Measurements from ENCODE around the gene TAC4. TPM values are rescaled to one million over a fixed set of nuclear protein-coding genes. Genes with fewer than 3 reads are reported as not detected.

The TAC4 gene
- total RNA-seq, 1 donor from 2014 or later, result not detected

- Mint-ChIP-seq H3K4me1 (peaks cover 20% of the 10 kb centered on the region), H3K9me3 (no peaks in the 10 kb centered on the region), H3K27me3 (no peaks in the 10 kb centered on the region), H3K4me3 (no peak overlapping the region), H3K36me3 (ENCODE audit: low read depth) (peaks cover 61% of the 10 kb centered on the region), H3K27ac (no peak overlapping the region)
- intact Hi-C loops (cut with micrococcal nuclease), result no loop called here
- DNase-seq, result no peak
Observed at GRCh38 chr17:49822829-49823228, 25.0 kb downstream of the TAC4 start.

GRCh38 chr17:49821916-49822315, 26.0 kb downstream of the TAC4 start:
- Mint-ChIP-seq H3K4me1 (peaks cover 28% of the 10 kb centered on the region), H3K4me3 (no peak overlapping the region), H3K27ac (no peak overlapping the region), H3K9me3 (no peaks in the 10 kb centered on the region), H3K27me3 (no peaks in the 10 kb centered on the region), H3K36me3 (ENCODE audit: low read depth) (peaks cover 61% of the 10 kb centered on the region)
- intact Hi-C loops (cut with micrococcal nuclease), result no loop called here
- DNase-seq, result no peak

- Mint-ChIP-seq H3K9me3 (no peaks in the 10 kb centered on the region), H3K4me3 (no peak overlapping the region), H3K27me3 (no peaks in the 10 kb centered on the region), H3K4me1 (peaks cover 29% of the 10 kb centered on the region), H3K27ac (peak overlapping the region; percentile 51), H3K36me3 (ENCODE audit: low read depth) (peaks cover 65% of the 10 kb centered on the region)
- DNase-seq, result no peak
- intact Hi-C loops (cut with micrococcal nuclease), result no loop called here
Observed at GRCh38 chr17:49821466-49821865, 26.4 kb downstream of the TAC4 start.

DNA sequence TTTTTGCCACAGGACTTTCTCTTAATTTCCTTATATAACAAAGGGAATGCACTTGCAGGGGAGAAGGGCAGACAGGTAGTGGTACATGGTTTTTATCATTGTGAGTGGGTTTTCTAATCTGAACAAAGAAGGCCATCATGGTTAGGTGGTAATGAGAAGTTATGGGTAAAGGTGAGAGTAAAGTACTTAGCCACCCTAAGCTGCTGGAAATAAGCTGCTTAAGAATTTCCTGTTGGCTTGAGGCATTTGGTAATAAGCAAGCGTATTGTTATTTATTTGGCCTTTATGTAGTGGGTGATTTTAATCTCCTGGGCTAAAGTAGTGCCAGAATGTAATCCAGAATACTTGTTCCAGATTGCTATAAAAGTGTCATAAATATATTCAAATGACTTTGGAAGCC, 27.1 kb downstream of the TAC4 start:
- Mint-ChIP-seq H3K9me3 (no peaks in the 10 kb centered on the region), H3K4me3 (no peak overlapping the region), H3K36me3 (ENCODE audit: low read depth) (peaks cover 63% of the 10 kb centered on the region), H3K27me3 (no peaks in the 10 kb centered on the region), H3K27ac (no peak overlapping the region), H3K4me1 (peaks cover 32% of the 10 kb centered on the region)
- no peak for DNase-seq
- intact Hi-C loops (cut with micrococcal nuclease), result no loop called here

DNA sequence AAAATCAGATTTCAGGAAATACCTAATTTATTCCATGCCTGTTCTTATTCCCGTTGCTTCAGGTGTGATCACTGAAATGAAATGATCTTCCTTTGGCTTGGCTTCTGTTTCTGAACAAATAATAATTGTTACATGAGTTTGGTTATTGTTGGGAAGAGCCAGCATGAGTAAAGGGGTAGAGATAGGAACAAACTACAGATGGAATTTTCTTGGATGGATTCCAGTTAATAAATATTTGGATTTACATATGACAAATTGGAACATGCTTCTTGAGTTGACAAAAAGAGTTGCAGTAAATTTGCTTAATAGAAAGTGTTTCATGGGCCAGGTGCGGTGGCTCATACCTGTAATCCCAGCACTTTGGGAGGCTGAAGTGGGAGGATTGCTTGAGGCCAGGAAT, 28.2 kb downstream of the TAC4 start:
- Mint-ChIP-seq H3K4me3 (no peak overlapping the region), H3K27ac (no peak overlapping the region), H3K27me3 (no peaks in the 10 kb centered on the region), H3K9me3 (no peaks in the 10 kb centered on the region), H3K4me1 (peaks cover 36% of the 10 kb centered on the region), H3K36me3 (ENCODE audit: low read depth) (peaks cover 61% of the 10 kb centered on the region)
- intact Hi-C loops (cut with micrococcal nuclease), result no loop called here
- no peak for DNase-seq

GRCh38 chr17:49819138-49819537, 28.7 kb downstream of the TAC4 start:
- Mint-ChIP-seq H3K4me1 (peaks cover 37% of the 10 kb centered on the region), H3K27me3 (no peaks in the 10 kb centered on the region), H3K27ac (peak overlapping the region; percentile 56), H3K4me3 (peak overlapping the region; percentile 2), H3K9me3 (no peaks in the 10 kb centered on the region), H3K36me3 (ENCODE audit: low read depth) (peaks cover 65% of the 10 kb centered on the region)
- no peak for DNase-seq
- intact Hi-C loops (cut with micrococcal nuclease), result no loop called here

DNA sequence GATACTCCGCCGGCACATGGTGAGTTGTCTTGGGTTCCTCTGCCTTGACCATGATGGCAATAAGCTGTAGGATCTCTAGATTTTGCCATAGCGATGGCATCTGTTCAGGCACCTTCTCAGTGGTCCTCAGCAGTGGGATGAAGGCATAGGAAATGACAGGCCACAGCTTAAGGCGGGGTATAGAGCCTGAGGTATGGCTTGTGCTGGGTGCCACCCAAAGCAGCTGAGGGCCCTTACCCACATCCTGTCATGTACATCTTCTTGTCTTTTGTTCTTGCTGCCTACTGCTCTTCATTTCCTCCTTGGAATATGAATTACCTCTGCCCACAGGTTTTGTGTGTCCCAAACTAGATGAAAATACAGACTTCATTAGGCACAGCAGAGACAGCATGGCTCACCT, 29.9 kb downstream of the TAC4 start:
- H3K4me3 Mint-ChIP-seq, result peak overlapping the region; percentile 16
- peak; percentile 80 for DNase-seq
- no peaks in the 10 kb centered on the region for H3K9me3 Mint-ChIP-seq
- H3K4me1 Mint-ChIP-seq, result peaks cover 38% of the 10 kb centered on the region
- peak overlapping the region; percentile 77 for H3K27ac Mint-ChIP-seq
- peaks cover 66% of the 10 kb centered on the region for H3K36me3 Mint-ChIP-seq (ENCODE audit: low read depth)
- H3K27me3 Mint-ChIP-seq, result no peaks in the 10 kb centered on the region
- intact Hi-C loops (cut with micrococcal nuclease), result no loop called here

DNA sequence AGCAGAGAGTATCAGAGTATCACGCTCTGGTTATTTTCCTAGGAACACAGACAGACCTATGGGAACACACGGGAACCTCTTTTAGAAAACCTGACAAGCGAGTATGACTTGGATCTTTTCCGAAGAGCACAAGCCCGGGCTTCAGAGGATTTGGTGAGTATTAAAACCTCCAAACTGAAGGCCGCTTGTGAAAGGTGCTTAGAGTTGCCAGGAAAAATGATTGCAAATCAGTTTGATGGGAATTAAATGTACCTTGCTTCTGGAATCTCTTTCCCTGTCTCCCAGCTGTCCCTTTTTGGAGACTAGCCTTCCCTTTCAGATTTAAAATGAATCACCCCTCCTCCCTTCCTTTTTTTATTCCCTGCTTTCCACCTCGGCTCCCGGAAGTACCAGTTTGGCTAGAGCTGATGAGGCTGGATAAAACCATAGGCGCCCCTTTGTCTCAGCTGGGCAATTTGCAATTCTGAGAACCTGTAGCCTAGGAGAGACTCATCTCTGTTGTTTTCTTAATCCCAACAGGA, 32.0 kb downstream of the TAC4 start:
- intact Hi-C loops (cut with micrococcal nuclease), result no loop called here
- H3K4me1 Mint-ChIP-seq, result peaks cover 36% of the 10 kb centered on the region

GRCh38 chr17:49814781-49815529, 32.9 kb downstream of the TAC4 start:
- H3K4me3 Mint-ChIP-seq, result no peak overlapping the region
- intact Hi-C loops (cut with micrococcal nuclease), result no loop called here
- H3K9me3 Mint-ChIP-seq, result no peaks in the 10 kb centered on the region
- H3K27me3 Mint-ChIP-seq, result no peaks in the 10 kb centered on the region
- DNase-seq, result no peak
- H3K27ac Mint-ChIP-seq, result no peak overlapping the region
- H3K36me3 Mint-ChIP-seq (ENCODE audit: low read depth), result peaks cover 54% of the 10 kb centered on the region
- H3K4me1 Mint-ChIP-seq, result peaks cover 32% of the 10 kb centered on the region

More for the DNA sequence above, 32.0 kb downstream of the TAC4 start:
- H3K4me3 Mint-ChIP-seq, result no peak overlapping the region
- no peak for DNase-seq
- peaks cover 54% of the 10 kb centered on the region for H3K36me3 Mint-ChIP-seq (ENCODE audit: low read depth)
- peak overlapping the region; percentile 56 for H3K27ac Mint-ChIP-seq
- no peaks in the 10 kb centered on the region for H3K27me3 Mint-ChIP-seq
- no peaks in the 10 kb centered on the region for H3K9me3 Mint-ChIP-seq

- Mint-ChIP-seq H3K9me3 (no peaks in the 10 kb centered on the region), H3K4me3 (no peak overlapping the region), H3K27ac (no peak overlapping the region), H3K36me3 (ENCODE audit: low read depth) (peaks cover 54% of the 10 kb centered on the region), H3K27me3 (no peaks in the 10 kb centered on the region), H3K4me1 (peaks cover 9% of the 10 kb centered on the region)
- DNase-seq, result no peak
- intact Hi-C loops (cut with micrococcal nuclease), result no loop called here
Observed at GRCh38 chr17:49809056-49809455, 38.8 kb downstream of the TAC4 start.

DNA sequence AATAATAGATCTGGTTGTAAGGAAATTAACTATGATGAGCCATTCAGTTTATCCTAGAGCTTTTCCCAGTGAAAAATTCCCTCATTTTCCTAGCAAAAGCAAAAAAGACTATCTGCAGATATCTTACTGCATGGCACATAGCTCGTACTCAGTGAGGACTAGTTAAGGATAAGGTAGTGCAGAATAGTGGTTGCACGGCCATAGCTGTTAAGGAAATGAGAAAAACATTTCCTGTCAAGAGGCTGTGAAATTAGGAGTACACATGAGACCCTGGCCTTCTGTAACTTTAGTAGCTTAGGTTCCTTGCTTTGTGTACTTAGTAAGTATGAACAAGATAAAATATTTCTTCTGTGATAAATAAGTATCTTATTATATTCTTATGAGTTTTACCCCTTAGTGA, 49.1 kb downstream of the TAC4 start:
- Mint-ChIP-seq H3K27me3 (no peaks in the 10 kb centered on the region), H3K9me3 (no peaks in the 10 kb centered on the region), H3K27ac (no peak overlapping the region)

GRCh38 chr17:49798182-49798581, 49.7 kb downstream of the TAC4 start:
- Mint-ChIP-seq H3K9me3 (no peaks in the 10 kb centered on the region), H3K27ac (peak overlapping the region; percentile 12), H3K36me3 (ENCODE audit: low read depth) (peaks cover 61% of the 10 kb centered on the region), H3K4me3 (no peak overlapping the region), H3K27me3 (no peaks in the 10 kb centered on the region), H3K4me1 (peaks cover 26% of the 10 kb centered on the region)
- intact Hi-C loops (cut with micrococcal nuclease), result no loop called here
- no peak for DNase-seq

More for the DNA sequence above, 49.1 kb downstream of the TAC4 start:
- H3K4me3 Mint-ChIP-seq, result no peak overlapping the region
- peaks cover 24% of the 10 kb centered on the region for H3K4me1 Mint-ChIP-seq
- DNase-seq, result no peak
- intact Hi-C loops (cut with micrococcal nuclease), result no loop called here
- peaks cover 58% of the 10 kb centered on the region for H3K36me3 Mint-ChIP-seq (ENCODE audit: low read depth)

GRCh38 chr17:49795372-49795771, 52.5 kb downstream of the TAC4 start:
- intact Hi-C loops (cut with micrococcal nuclease), result no loop called here
- Mint-ChIP-seq H3K27ac (peak overlapping the region; percentile 70), H3K9me3 (no peaks in the 10 kb centered on the region), H3K36me3 (ENCODE audit: low read depth) (peaks cover 74% of the 10 kb centered on the region), H3K27me3 (no peaks in the 10 kb centered on the region), H3K4me3 (no peak overlapping the region), H3K4me1 (peaks cover 38% of the 10 kb centered on the region)
- no peak for DNase-seq

DNA sequence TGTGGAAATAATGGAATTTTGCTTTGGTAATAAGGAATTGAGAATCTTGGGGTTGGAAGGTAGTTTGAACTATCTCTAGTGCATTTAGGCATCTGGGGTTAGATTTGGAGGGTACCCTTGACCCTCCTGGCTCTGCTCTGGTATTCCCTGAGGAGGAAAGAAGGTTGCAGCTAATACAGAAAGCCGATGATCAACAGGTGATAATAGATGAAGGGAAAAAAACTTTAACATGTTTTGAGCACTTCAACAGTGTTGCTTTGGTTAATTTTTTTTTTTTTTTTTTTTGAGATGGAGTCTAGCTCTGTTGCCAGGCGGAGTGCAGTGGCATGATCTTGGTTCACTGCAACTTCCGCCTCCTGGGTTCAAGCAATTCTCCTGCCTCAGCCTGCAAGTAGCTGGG, 54.6 kb downstream of the TAC4 start:
- Mint-ChIP-seq H3K27me3 (no peaks in the 10 kb centered on the region), H3K27ac (no peak overlapping the region), H3K4me1 (peaks cover 46% of the 10 kb centered on the region), H3K9me3 (no peaks in the 10 kb centered on the region), H3K36me3 (ENCODE audit: low read depth) (peaks cover 69% of the 10 kb centered on the region), H3K4me3 (no peak overlapping the region)
- intact Hi-C loops (cut with micrococcal nuclease), result no loop called here
- no peak for DNase-seq

DNA sequence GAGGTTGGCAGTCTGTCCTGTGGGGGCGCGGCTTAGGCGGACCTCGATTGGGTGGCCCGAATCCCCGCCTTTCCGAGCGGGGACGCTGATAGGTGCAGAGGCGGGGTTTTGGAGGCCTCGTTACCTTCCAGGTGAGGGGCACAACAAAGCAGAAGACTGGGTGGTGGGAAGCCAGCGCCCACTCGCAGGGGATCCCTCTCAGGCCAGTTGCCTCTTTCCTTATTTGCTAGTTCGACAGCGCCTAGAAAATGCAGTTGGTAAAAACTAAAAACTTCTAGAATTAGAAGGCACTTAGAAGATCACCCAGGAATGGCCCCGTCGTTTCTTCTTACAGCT, 58.7 kb downstream of the TAC4 start:
- no peaks in the 10 kb centered on the region for H3K27me3 Mint-ChIP-seq
- H3K27ac Mint-ChIP-seq, result peak overlapping the region; percentile 93
- peaks cover 48% of the 10 kb centered on the region for H3K36me3 Mint-ChIP-seq (ENCODE audit: low read depth)
- DNase-seq, result no peak
- intact Hi-C loops (cut with micrococcal nuclease), result loop anchor here (1.0 to 2.0 kb wide), 6 partner anchors 25 to 596 kb away; partner anchors contain the start of genes FAM117A and PHB1
- H3K4me1 Mint-ChIP-seq, result peaks cover 36% of the 10 kb centered on the region
- peak overlapping the region; percentile 89 for H3K4me3 Mint-ChIP-seq
- H3K9me3 Mint-ChIP-seq, result peaks cover 4% of the 10 kb centered on the region

All from activated CD4-positive, alpha-beta T cell treated with anti-CD3 and anti-CD28 coated beads, Interleukin-2, amount 10 ng/mL, durations not matched to agents 24 days and 14 days (primary cell).